IPS-20b (cell line): ENCODE measurements around the gene VWC2.
A peak's percentile ranks its signal among the peaks of the same experiment; 100 is the strongest.

Experiments
- H3K27ac ChIP-seq: one replicate; pipeline ENCODE4 v1.5.1; 2013; ENCODE audit warnings: low read length
- H3K27me3 ChIP-seq: 2 replicates; pipeline ENCODE4 v1.6.1; 2013; ENCODE audit warnings: mild to moderate bottlenecking, low read length, inconsistent platforms; ENCODE audit not compliant: insufficient read depth
- H3K36me3 ChIP-seq: 2 replicates; pipeline ENCODE4 v1.6.1; 2013; ENCODE audit warnings: low read depth, mild to moderate bottlenecking, inconsistent platforms, low read length, moderate library complexity; ENCODE audit not compliant: insufficient read depth
- H3K4me1 ChIP-seq: 2 replicates; pipeline ENCODE4 v1.6.1; 2013; ENCODE audit warnings: mild to moderate bottlenecking, control low read depth, inconsistent platforms, low read length, moderate library complexity; ENCODE audit not compliant: insufficient read depth
- H3K4me3 ChIP-seq: 2 replicates; pipeline ENCODE4 v1.5.1; 2013; ENCODE audit warnings: mild to moderate bottlenecking, low read length, inconsistent platforms
- H3K9ac ChIP-seq: 2 replicates; pipeline ENCODE4 v1.6.1; 2013; ENCODE audit warnings: low read depth, mild to moderate bottlenecking, inconsistent platforms, low read length, moderate library complexity
- H3K9me3 ChIP-seq: 2 replicates; pipeline ENCODE4 v1.6.1; 2013; ENCODE audit warnings: mild to moderate bottlenecking, low read depth, low read length, inconsistent platforms; ENCODE audit not compliant: insufficient read depth

The VWC2 gene

DNA sequence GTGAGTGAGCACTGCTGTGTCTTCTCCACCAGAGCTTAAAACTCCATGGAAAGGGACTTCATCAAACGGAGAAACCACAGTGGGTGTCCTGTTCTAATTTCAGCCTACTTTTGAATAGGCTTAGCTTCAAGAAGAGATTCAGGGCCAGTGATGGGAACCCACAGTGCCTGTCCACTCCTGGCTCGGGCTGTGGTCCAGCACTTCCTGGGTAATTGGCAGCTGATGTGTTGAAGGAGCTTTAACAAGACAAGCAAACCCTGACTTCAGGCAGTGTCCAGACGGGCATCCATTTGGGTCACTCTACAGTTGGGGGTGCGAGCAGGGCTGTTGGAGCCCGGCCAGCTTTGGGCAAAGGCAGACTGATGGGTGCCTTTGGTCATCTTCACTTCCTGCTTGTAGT lies 14.5 kb downstream of the VWC2 start:
- Histone ChIP-seq H3K27me3 (no peaks in the 10 kb centered on the region), H3K9ac (no peak overlapping the region), H3K27ac (no peak overlapping the region), H3K4me3 (no peak overlapping the region), H3K9me3 (no peaks in the 10 kb centered on the region), H3K4me1 (peaks cover 6% of the 10 kb centered on the region; the same call in 1 of the 2 replicates), H3K36me3 (no peaks in the 10 kb centered on the region)

DNA sequence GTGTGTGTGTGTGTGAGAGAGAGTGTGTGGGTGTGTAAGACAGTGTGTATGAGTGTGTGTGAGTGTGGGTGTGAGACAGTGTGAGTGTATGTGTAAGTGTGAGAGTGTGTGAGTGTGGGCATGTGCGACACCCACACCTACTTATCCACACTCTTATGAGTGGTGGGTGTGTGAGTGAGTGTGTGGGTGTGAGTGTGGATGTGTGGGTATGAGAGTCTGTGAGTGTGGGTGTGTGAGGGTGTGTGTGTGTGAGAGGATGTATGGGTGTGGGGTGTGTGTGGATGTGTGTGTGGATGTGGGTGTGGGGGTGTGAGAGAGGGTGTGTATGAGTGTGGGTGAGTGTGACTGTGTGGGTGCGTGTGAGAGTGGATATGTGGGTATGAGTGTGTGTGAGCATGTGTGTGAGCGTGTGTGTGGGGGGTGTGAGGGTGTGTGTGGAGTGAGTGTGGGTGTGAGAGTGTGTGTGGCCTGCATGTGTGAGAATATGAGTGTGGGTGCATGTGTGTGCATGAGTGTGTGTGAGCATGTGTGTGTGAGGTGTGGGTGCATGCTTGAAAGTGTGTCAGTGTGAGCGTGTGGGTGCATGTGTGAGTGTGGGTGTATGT lies 15.1 kb downstream of the VWC2 start:
- Histone ChIP-seq H3K27me3 (no peaks in the 10 kb centered on the region), H3K9ac (no peak overlapping the region), H3K4me1 (peaks cover 6% of the 10 kb centered on the region; the same call in 1 of the 2 replicates)

DNA sequence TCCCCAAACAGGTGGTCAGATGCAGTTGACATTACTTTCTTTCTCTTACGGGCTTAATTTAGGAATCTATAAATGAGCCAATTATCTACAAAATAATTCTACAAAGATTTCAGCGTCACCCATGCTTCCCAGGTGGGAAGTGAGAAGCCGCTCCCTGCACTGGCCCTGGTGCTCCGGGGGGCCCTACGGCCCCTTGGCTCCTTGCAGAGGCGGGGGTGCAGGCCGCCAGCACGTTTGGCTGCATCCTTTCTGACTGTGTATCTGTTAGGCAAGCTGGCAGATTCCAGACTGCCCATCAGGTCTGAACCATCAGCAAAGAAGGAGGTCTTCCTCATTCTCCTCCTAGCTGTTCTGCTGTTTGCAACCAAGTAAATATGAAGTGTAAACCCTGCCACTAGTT lies 16.3 kb downstream of the VWC2 start:
- H3K27me3 ChIP-seq = no peaks in the 10 kb centered on the region
- no peak overlapping the region for H3K9ac ChIP-seq

More for the DNA sequence above, 15.1 kb downstream of the VWC2 start:
- Histone ChIP-seq H3K4me3 (no peak overlapping the region), H3K36me3 (no peaks in the 10 kb centered on the region), H3K27ac (no peak overlapping the region), H3K9me3 (no peaks in the 10 kb centered on the region)

DNA sequence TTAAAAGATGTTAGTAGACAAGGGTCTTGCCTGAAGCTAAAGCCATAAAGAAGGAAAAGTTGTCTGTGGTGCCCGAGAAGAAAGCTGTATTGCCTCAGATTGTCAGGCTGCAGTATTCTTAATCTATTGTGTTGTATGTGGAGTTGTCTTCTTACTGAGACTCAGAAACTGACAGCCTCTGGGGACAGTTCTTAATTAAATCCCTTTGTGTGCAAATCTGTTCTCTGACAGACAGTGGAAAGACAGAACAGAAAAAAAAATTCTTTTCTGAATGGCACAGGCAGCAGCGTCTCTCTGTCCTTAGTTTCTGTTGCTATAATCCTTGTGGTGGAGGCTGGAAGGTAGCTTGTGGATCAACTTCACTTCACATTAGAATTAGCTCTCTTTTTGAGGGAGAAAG lies 16.8 kb downstream of the VWC2 start:
- H3K27me3 ChIP-seq = no peaks in the 10 kb centered on the region
- H3K27ac ChIP-seq = no peak overlapping the region
- H3K9me3 ChIP-seq = no peaks in the 10 kb centered on the region
- H3K4me1 ChIP-seq = peaks cover 6% of the 10 kb centered on the region; the same call in 1 of the 2 replicates
- no peaks in the 10 kb centered on the region for H3K36me3 ChIP-seq
- no peak overlapping the region for H3K4me3 ChIP-seq
- H3K9ac ChIP-seq = no peak overlapping the region

More for the DNA sequence above, 16.3 kb downstream of the VWC2 start:
- no peaks in the 10 kb centered on the region for H3K36me3 ChIP-seq
- peaks cover 6% of the 10 kb centered on the region; the same call in 1 of the 2 replicates for H3K4me1 ChIP-seq
- H3K27ac ChIP-seq = no peak overlapping the region
- no peaks in the 10 kb centered on the region for H3K9me3 ChIP-seq
- H3K4me3 ChIP-seq = no peak overlapping the region

DNA sequence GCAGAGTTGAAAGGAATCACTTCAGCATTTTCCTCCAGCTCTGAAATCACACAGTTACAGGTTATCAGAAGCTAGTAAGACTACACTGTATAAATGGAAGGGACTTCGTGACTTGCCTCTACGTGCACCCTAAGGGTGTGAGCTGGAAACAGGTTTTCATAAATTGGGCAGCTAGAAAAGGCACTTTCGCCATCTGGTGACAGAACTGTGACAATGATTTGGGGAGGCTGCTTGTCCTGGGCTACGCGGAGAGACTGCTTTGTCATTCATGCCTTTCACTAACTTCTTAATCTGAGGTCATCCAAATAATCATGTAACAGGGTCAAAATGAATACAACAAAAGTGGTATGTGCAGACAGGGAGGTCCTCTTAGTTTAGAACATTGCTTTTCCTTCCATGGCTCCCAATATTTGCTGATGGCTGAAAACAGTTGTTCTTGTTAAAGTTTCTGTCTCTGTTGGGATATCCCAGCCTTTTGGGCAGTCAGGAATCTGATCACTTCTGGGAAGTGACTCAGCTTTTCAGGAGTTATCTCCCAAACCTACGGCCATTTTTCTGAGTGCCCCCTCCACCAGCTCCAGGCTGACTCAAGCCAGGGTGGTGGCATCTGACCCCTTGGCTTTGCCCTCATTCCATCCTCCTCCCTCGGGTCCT lies 17.8 kb downstream of the VWC2 start:
- H3K4me1 ChIP-seq = peaks cover 6% of the 10 kb centered on the region; the same call in 1 of the 2 replicates
- H3K27me3 ChIP-seq = no peaks in the 10 kb centered on the region
- H3K9me3 ChIP-seq = no peaks in the 10 kb centered on the region
- H3K9ac ChIP-seq = 0 out of 2 replicates have a peak overlapping the region, but pooled peaks have one; percentile 16
- no peak overlapping the region for H3K27ac ChIP-seq
- H3K36me3 ChIP-seq = no peaks in the 10 kb centered on the region
- no peak overlapping the region for H3K4me3 ChIP-seq

DNA sequence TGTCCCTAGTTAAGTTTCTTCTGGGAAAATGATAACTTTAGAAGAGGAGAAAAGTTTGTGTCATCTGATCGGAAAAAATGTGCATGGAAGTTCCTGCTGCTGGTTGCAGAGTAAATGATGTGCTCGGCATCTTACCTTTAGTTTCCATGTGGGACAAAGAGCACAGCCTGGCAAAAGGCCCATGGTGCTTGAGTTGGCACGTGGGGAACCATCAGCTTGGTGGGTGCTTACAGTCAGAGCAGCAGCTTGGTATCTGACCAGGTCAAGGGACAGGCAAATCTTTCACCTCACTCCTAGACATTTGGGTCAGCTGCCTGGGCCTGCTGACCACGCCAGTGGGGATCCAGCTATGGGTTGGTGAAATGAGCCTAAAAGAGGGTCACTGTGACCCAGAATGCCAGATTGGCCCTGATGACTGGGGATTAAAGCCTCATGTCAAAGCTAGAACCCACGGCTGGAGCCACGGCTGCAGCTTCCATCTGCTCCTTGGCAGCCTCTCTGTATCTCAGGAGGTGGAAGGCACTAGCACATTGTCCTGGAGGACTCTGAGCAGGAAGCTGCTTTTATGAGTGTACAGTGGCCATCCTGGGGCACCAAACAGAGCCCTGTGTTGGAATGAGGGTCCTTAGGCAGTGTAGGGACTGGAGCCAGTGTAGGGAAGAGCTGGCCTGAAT lies 24.7 kb downstream of the VWC2 start:
- Histone ChIP-seq H3K9ac (no peak overlapping the region), H3K9me3 (no peaks in the 10 kb centered on the region), H3K4me3 (no peak overlapping the region), H3K27ac (no peak overlapping the region), H3K27me3 (no peaks in the 10 kb centered on the region), H3K36me3 (no peaks in the 10 kb centered on the region), H3K4me1 (no peaks in the 10 kb centered on the region)

DNA sequence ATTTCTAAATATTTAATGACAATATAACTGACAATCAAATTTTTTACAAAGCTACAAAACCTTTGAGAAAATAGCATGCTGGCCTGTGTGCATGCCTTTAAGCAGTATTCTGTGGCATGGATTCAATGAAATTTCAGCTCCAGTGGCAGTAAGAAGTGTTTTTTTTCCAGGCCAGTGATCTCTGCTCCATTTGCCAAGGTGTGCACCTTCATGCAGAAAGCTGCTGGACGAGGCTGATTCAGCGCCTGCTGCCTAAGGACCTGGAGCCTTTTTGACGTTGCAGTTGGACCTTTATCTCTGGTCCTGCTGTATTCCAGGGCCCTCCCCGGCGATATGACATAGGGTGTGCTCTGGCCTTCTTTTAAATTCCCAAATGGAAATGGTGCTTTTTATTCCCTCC lies 26.6 kb downstream of the VWC2 start:
- H3K4me1 ChIP-seq = no peaks in the 10 kb centered on the region
- H3K27me3 ChIP-seq = no peaks in the 10 kb centered on the region
- no peaks in the 10 kb centered on the region for H3K9me3 ChIP-seq
- no peak overlapping the region for H3K9ac ChIP-seq
- no peak overlapping the region for H3K27ac ChIP-seq
- no peak overlapping the region for H3K4me3 ChIP-seq
- H3K36me3 ChIP-seq = no peaks in the 10 kb centered on the region

DNA sequence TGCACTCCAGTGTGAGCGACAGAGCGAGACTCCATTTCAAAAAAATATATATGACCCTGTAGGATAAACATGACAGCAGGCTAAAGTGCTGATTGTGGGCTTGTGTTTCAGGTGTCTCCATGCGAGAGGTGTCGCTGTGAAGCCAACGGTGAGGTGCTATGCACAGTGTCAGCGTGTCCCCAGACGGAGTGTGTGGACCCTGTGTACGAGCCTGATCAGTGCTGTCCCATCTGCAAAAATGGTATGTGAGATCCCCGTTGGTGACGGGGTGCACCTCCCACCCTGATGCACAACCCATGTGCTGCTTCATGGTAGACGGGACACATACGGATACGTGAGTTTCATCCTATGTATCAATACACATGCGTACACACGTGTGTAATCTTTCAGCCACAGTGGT lies 29.2 kb downstream of the VWC2 start:
- Histone ChIP-seq H3K36me3 (no peaks in the 10 kb centered on the region), H3K9me3 (no peaks in the 10 kb centered on the region), H3K27ac (no peak overlapping the region), H3K27me3 (no peaks in the 10 kb centered on the region), H3K9ac (no peak overlapping the region), H3K4me1 (no peaks in the 10 kb centered on the region), H3K4me3 (no peak overlapping the region)

DNA sequence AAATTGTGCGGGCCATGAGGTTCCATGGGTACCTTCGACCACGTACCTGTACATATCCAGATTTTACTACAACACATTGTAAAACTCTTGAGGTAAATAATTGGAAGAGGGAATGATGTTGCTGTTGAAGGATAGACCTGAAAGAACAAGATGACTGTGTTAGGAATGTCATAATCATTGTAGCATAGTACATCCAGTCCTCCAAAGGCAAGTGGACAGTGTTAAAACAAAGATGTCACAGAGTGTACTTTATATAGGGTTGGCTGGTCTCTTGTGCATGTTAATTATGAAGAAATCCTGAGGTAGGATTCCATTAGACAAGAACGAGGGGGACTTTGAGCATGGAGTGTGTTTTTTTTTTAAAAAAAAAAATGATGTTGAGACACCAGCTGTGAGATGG lies 30.4 kb downstream of the VWC2 start:
- Histone ChIP-seq H3K36me3 (no peaks in the 10 kb centered on the region), H3K4me1 (no peaks in the 10 kb centered on the region), H3K9ac (no peak overlapping the region), H3K27me3 (no peaks in the 10 kb centered on the region), H3K9me3 (no peaks in the 10 kb centered on the region), H3K4me3 (no peak overlapping the region), H3K27ac (no peak overlapping the region)

DNA sequence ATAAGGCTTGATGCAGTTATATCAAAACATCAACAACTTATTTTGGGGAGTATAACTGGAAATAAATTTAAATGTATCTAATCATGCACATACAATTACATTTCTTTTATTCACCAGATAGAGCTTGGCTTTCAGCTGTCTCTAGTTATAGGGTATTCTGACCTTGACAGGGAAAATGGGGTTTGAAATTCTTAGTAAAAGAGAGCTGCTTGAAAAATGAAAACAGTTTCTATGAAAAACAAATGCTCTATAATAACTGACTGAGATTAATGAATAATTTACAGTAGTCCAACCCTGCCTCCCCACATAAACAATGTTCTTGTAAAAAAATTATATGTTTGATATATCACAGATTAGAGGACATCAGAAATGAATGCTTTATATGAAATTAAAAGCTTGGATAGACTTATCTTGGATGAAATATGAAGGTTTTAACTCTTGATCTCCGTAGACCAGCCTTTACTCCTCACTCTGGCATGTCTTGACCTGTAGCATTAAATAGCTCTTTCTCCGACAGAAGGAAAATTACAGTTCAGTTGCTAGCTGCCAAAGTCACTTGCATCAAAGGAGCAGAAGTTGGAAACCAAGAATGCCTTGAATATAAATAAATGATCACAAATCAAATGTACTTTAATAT lies 32.1 kb downstream of the VWC2 start:
- Histone ChIP-seq H3K27ac (no peak overlapping the region), H3K9ac (no peak overlapping the region), H3K36me3 (no peaks in the 10 kb centered on the region), H3K4me3 (no peak overlapping the region), H3K27me3 (no peaks in the 10 kb centered on the region), H3K9me3 (no peaks in the 10 kb centered on the region), H3K4me1 (no peaks in the 10 kb centered on the region)

DNA sequence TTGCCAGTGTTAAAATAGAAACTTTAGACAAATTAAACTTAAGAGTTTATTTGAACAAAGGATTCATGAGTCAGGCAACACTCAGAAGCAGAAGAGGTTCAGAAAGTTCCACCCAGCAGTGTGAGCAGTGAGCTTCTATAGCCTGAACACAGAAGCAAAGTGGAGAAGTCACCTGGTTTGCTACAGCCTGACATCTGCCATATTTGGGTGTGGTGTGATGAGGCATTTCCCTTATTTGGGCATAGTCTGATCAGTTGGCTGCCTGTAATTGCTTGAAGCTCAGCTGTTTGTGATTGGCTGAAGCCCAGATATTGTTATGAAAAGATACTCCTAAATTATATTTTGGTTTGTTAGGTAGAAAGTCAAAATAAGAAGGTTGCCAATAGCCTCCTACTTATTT lies 39.1 kb downstream of the VWC2 start:
- Histone ChIP-seq H3K4me1 (no peaks in the 10 kb centered on the region), H3K4me3 (no peak overlapping the region), H3K27me3 (no peaks in the 10 kb centered on the region), H3K9ac (no peak overlapping the region), H3K9me3 (no peaks in the 10 kb centered on the region), H3K36me3 (no peaks in the 10 kb centered on the region), H3K27ac (no peak overlapping the region)
